ENCODE measurements around the gene MUC6. TPM values are rescaled to one million over a fixed set of nuclear protein-coding genes. Genes with fewer than 3 reads are reported as not detected.
"Not testable (repeated sequence)": the region's sequence is repeated elsewhere in the genome, so short reads cannot be mapped to it uniquely, and the experiment has no call there.

The MUC6 gene
- total and polyA plus RNA-seq, 3 donors from 2014 or later, result 0.16 to 1.5 (median 0.19) TPM

- Histone ChIP-seq H3K36me3 (ENCODE audit: low read depth, missing control alignments) (no peaks in the 10 kb centered on the region), H3K4me3 (no peak overlapping the region), H3K27me3 (no peaks in the 10 kb centered on the region), H3K27ac (no peak overlapping the region), H3K4me1 (peaks cover 16% of the 10 kb centered on the region), H3K9me3 (no peaks in the 10 kb centered on the region)
- TF ChIP-seq POLR2A (IDR thresholded peaks at IDR 0.05) (no peak), CTCF (IDR thresholded peaks at IDR 0.05) (no peak)
- WGBS, 2 donors, result 73 to 79% methylated on average over 12 of the region's 12 CpGs
- intact Hi-C loops (cut with DNase I; ENCODE audit: low total_unique reads), result no loop called here
- peak; percentile 37 for DNase-seq
Observed at GRCh38 chr11:1017269-1018005, 19.1 kb downstream of the MUC6 start.

GRCh38 chr11:1016610-1017126 lies 19.9 kb downstream of the MUC6 start:
- peaks cover 22% of the 10 kb centered on the region for H3K4me1 ChIP-seq
- H3K27ac ChIP-seq; DNase-seq; H3K27me3 ChIP-seq; H3K36me3 ChIP-seq (ENCODE audit: low read depth, missing control alignments); H3K9me3 ChIP-seq; H3K4me3 ChIP-seq; intact Hi-C loops (cut with DNase I; ENCODE audit: low total_unique reads): not testable (repeated sequence)
- WGBS, 2 donors, result 62 to 66% methylated on average over 7 of the region's 7 CpGs

GRCh38 chr11:1015826-1016545 lies 20.5 kb downstream of the MUC6 start:
- Histone ChIP-seq H3K4me3 (no peak overlapping the region), H3K9me3 (no peaks in the 10 kb centered on the region), H3K27me3 (no peaks in the 10 kb centered on the region), H3K36me3 (ENCODE audit: low read depth, missing control alignments) (no peaks in the 10 kb centered on the region), H3K27ac (no peak overlapping the region), H3K4me1 (peaks cover 26% of the 10 kb centered on the region)
- intact Hi-C loops (cut with DNase I; ENCODE audit: low total_unique reads), result no loop called here
- WGBS, 2 donors, result 57 to 66% methylated on average over 20 of the region's 20 CpGs
- no peak for TF ChIP-seq CTCF (IDR thresholded peaks at IDR 0.05)
- TF ChIP-seq POLR2A (IDR thresholded peaks at IDR 0.05), result no peak
- DNase-seq, result peak; percentile 87

GRCh38 chr11:1015064-1015463 lies 21.5 kb downstream of the MUC6 start:
- DNase-seq, result no peak
- Histone ChIP-seq H3K4me3 (no peak overlapping the region), H3K9me3 (no peaks in the 10 kb centered on the region), H3K27me3 (no peaks in the 10 kb centered on the region), H3K36me3 (ENCODE audit: low read depth, missing control alignments) (no peaks in the 10 kb centered on the region), H3K4me1 (peaks cover 26% of the 10 kb centered on the region), H3K27ac (no peak overlapping the region)
- no peak for TF ChIP-seq CTCF (IDR thresholded peaks at IDR 0.05)
- no peak for TF ChIP-seq POLR2A (IDR thresholded peaks at IDR 0.05)
- WGBS, 2 donors, result 89 to 93% methylated on average over 6 to 7 of the region's 7 CpGs
- intact Hi-C loops (cut with DNase I; ENCODE audit: low total_unique reads), result no loop called here

- TF ChIP-seq POLR2A (IDR thresholded peaks at IDR 0.05) (no peak), CTCF (IDR thresholded peaks at IDR 0.05) (no peak)
- intact Hi-C loops (cut with DNase I; ENCODE audit: low total_unique reads), result no loop called here
- DNase-seq, result no peak
- Histone ChIP-seq H3K9me3 (no peaks in the 10 kb centered on the region), H3K36me3 (ENCODE audit: low read depth, missing control alignments) (no peaks in the 10 kb centered on the region), H3K27ac (no peak overlapping the region), H3K4me1 (peaks cover 26% of the 10 kb centered on the region), H3K4me3 (no peak overlapping the region), H3K27me3 (no peaks in the 10 kb centered on the region)
- 86 to 94% methylated on average over 12 to 14 of the region's 14 CpGs for whole genome bisulfite sequencing, 2 donors
Observed at GRCh38 chr11:1014276-1014675, 22.2 kb downstream of the MUC6 start.

Measured in testis (tissue), 3 donors.